ENCODE data around the gene MYH10. TPM values are rescaled to one million over a fixed set of nuclear protein-coding genes. Genes with fewer than 3 reads are reported as not detected.

The MYH10 gene
- total and polyA plus RNA-seq, 9 of the 15 experiments (the other 6 are each of a cell fraction or from before 2014, with no cell fraction given) = 16.3 to 95.3 (median 39.7) TPM

GRCh38 chr17:8630802-8631553 is 453 bp upstream of the MYH10 start (continued):
- TF ChIP-seq KLF13 (tag; IDR thresholded peaks at IDR 0.05; ENCODE audit: borderline replicate concordance, low read depth) = no peak
- TF ChIP-seq ILK (tag; IDR thresholded peaks at IDR 0.05; ENCODE audit: borderline replicate concordance, low read depth) = no peak
- TF ChIP-seq HNRNPLL (IDR thresholded peaks at IDR 0.05; ENCODE audit: low read depth, low read length, poor library complexity, severe bottlenecking) = peak; percentile 67
- peak; percentile 65; the same call in 1 of the 2 replicates for TF ChIP-seq POLR2A (conservative IDR thresholded peaks at IDR 0.05)
- TF ChIP-seq HDAC1 (IDR thresholded peaks at IDR 0.05) = 0 out of 4 replicates have a peak, but pooled peaks of 1 of the 2 experiments have one; percentile 38
- no peak for TF ChIP-seq ZNF280A (IDR thresholded peaks at IDR 0.05; ENCODE audit: low read depth, partially characterized antibody)
- TF ChIP-seq SRSF3 (IDR thresholded peaks at IDR 0.05; ENCODE audit: insufficient read depth, low read length) = no peak
- TF ChIP-seq ZBTB1 (CRISPR knock-in tag; IDR thresholded peaks at IDR 0.05; ENCODE audit: borderline replicate concordance, low read depth) = peak; percentile 93
- TF ChIP-seq SIN3B (IDR thresholded peaks at IDR 0.05; ENCODE audit: low read depth) = peak; percentile 68
- TF ChIP-seq FOS (IDR thresholded peaks at IDR 0.05; ENCODE audit: extremely low read depth, insufficient read length) = peak; percentile 95
- TF ChIP-seq HNRNPL (IDR thresholded peaks at IDR 0.05; ENCODE audit: low read depth, low read length) = no peak
- no peak for TF ChIP-seq NFE2L1 (tag; IDR thresholded peaks at IDR 0.05; ENCODE audit: borderline replicate concordance, low read depth)
- TF ChIP-seq PURB (CRISPR knock-in tag; IDR thresholded peaks at IDR 0.05; ENCODE audit: low read depth) = no peak
- 0 out of 2 replicates have a peak, but pooled peaks have one; percentile 61 for TF ChIP-seq RBM34 (IDR thresholded peaks at IDR 0.05; ENCODE audit: borderline replicate concordance, insufficient read depth, low read length)
- TF ChIP-seq CHD2 (IDR thresholded peaks at IDR 0.05; ENCODE audit: low read depth, low read length) = peak; percentile 91
- peak; percentile 17 for TF ChIP-seq PHF20 (IDR thresholded peaks at IDR 0.05; ENCODE audit: partially characterized antibody)
- TF ChIP-seq ZNF280B (CRISPR knock-in tag; IDR thresholded peaks at IDR 0.05) = no peak
- TF ChIP-seq ZC3H8 (IDR thresholded peaks at IDR 0.05) = no peak
- no peak for TF ChIP-seq RBM14 (IDR thresholded peaks at IDR 0.05; ENCODE audit: borderline replicate concordance, insufficient read depth, low read depth, low read length)
- TF ChIP-seq GTF2E2 (tag; IDR thresholded peaks at IDR 0.05) = no peak
- TF ChIP-seq SFPQ (IDR thresholded peaks at IDR 0.05; ENCODE audit: low read depth, low read length) = no peak
- TF ChIP-seq HDGF (IDR thresholded peaks at IDR 0.05) = no peak

Measured in K562 (cell line).